MM.1S (cell line): Measurements from ENCODE around the gene CDC45.

Experiments used
- DNase-seq: peaks from one replicate; pipeline ENCODE4 v3.0.0-alpha.2; 2015
- H2AFZ ChIP-seq: fragments of 300-600 bp; sonication (generic); 2 replicates; pipeline ENCODE4 v1.6.0; 2016; ENCODE audit warnings: antibody characterized with exemption, low read length
- H3F3A ChIP-seq: fragments of 300-600 bp; sonication (generic); 2 replicates; pipeline ENCODE4 v1.6.1; 2016; ENCODE audit warnings: mild to moderate bottlenecking, antibody characterized with exemption, low read length, moderate library complexity, mixed read lengths; ENCODE audit not compliant: insufficient read depth
- H3K27ac ChIP-seq: fragments of 300-600 bp; sonication (generic); 2 replicates; pipeline ENCODE4 v1.5.1; 2016; ENCODE audit warnings: mild to moderate bottlenecking, low read length
- H3K27me3 ChIP-seq: fragments of 300-600 bp; sonication (generic); replicated peaks from 2 replicates; pipeline ENCODE4 v1.6.0; 2016; ENCODE audit warnings: low read length; ENCODE audit not compliant: insufficient read depth
- H3K36me3 ChIP-seq: fragments of 300-600 bp; sonication (generic); replicated peaks from 2 replicates; pipeline ENCODE4 v1.6.1; 2016; ENCODE audit warnings: mild to moderate bottlenecking, low read length, mixed read lengths; ENCODE audit not compliant: insufficient read depth
- H3K4me1 ChIP-seq: fragments of 300-600 bp; sonication (generic); 2 replicates; pipeline ENCODE4 v1.6.1; 2016; ENCODE audit warnings: low read length, mixed read lengths
- H3K4me2 ChIP-seq: fragments of 300-600 bp; sonication (generic); 2 replicates; pipeline ENCODE4 v1.6.0; 2016; ENCODE audit warnings: low read depth, low read length
- H3K4me3 ChIP-seq: fragments of 300-600 bp; sonication (generic); 2 replicates; pipeline ENCODE4 v1.5.1; 2016; ENCODE audit warnings: low read length, mixed read lengths
- H3K79me2 ChIP-seq: fragments of 300-600 bp; sonication (generic); 2 replicates; pipeline ENCODE4 v1.6.1; 2016; ENCODE audit warnings: mixed run types, low read length, mixed read lengths
- H3K9ac ChIP-seq: fragments of 300-600 bp; sonication (generic); 2 replicates; pipeline ENCODE4 v1.6.1; 2016; ENCODE audit warnings: low read length, mixed read lengths
- H3K9me2 ChIP-seq: fragments of 300-600 bp; sonication (generic); replicated peaks from 2 replicates; pipeline ENCODE4 v1.6.1; 2016; ENCODE audit warnings: mild to moderate bottlenecking, low read length, mixed read lengths; ENCODE audit not compliant: insufficient read depth
- H3K9me3 ChIP-seq: fragments of 300-600 bp; sonication (generic); replicated peaks from 2 replicates; pipeline ENCODE4 v1.6.1; 2016; ENCODE audit warnings: mild to moderate bottlenecking, low read length, mixed read lengths; ENCODE audit not compliant: insufficient read depth
- H4K20me1 ChIP-seq: fragments of 300-600 bp; sonication (generic); 2 replicates; pipeline ENCODE4 v1.6.1; 2016; ENCODE audit warnings: mild to moderate bottlenecking, low read length, moderate library complexity, mixed read lengths; ENCODE audit not compliant: insufficient read depth
- EZH2 ChIP-seq: fragments of 300-600 bp; sonication (generic); optimal IDR thresholded peaks from 2 replicates; pipeline ENCODE3; 2017; ENCODE audit warnings: low read depth, mild to moderate bottlenecking, antibody characterized with exemption, low read length, mixed read lengths
- EZH2phosphoT487 ChIP-seq: fragments of 300-600 bp; sonication (generic); IDR thresholded peaks from 2 replicates; pipeline ENCODE4 v1.6.1; 2018; ENCODE audit warnings: antibody characterized with exemption, low read length
- TF ChIP-seq, protein P1 (sequence below): fragments of 300-600 bp; sonication (generic); IDR thresholded peaks from 2 replicates; pipeline ENCODE4 v1.5.1; 2016; ENCODE audit warnings: antibody characterized with exemption, low read length, mixed read lengths

Gene CDC45

DNA sequence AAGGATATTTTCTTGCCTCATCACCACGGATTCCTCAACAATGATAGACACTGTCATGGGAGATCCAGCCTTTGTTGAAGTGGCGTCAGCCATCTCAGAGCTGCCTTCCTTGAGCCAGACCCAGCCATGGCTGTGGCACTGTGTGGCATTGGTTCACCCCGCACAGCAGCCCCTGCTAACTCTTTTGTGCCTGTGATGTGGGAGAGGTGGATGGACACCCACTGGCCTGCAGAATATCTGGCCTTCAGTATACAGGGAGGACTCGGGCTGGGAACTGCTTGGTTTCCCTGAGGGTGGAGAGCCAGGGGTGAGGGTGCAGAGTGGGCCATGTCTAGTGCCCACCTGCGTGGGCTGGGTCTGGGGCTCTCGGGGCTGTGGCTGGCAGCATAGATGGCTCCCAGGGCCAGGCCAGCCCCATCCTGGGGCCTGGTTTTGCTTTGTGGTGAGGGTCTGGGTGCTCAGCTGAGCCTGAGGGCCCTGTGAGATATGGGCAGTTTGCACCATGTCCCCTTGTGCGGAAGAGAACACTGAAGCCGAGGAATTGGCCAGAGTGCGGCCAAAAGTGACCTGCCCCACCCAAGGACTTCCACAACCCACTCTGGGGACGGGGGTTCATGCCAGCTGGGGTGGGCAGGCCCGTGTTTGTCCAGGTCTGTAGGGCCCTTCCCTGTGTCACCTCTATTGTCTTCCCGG, 38.3 kb downstream of the CDC45 start:
- no peak overlapping the region for H3K4me2 ChIP-seq
- H3K9ac ChIP-seq = no peak overlapping the region
- H3K27ac ChIP-seq = no peak overlapping the region
- no peaks in the 10 kb centered on the region for H3K4me1 ChIP-seq
- no peak overlapping the region for H3K4me3 ChIP-seq
- H3K9me3 ChIP-seq = no peaks in the 10 kb centered on the region
- H2AFZ ChIP-seq = no peak overlapping the region
- H3K27me3 ChIP-seq = no peaks in the 10 kb centered on the region
- no peaks in the 10 kb centered on the region for H4K20me1 ChIP-seq
- H3K36me3 ChIP-seq = no peaks in the 10 kb centered on the region
- DNase-seq = no peak
- TF ChIP-seq, protein P1, sequence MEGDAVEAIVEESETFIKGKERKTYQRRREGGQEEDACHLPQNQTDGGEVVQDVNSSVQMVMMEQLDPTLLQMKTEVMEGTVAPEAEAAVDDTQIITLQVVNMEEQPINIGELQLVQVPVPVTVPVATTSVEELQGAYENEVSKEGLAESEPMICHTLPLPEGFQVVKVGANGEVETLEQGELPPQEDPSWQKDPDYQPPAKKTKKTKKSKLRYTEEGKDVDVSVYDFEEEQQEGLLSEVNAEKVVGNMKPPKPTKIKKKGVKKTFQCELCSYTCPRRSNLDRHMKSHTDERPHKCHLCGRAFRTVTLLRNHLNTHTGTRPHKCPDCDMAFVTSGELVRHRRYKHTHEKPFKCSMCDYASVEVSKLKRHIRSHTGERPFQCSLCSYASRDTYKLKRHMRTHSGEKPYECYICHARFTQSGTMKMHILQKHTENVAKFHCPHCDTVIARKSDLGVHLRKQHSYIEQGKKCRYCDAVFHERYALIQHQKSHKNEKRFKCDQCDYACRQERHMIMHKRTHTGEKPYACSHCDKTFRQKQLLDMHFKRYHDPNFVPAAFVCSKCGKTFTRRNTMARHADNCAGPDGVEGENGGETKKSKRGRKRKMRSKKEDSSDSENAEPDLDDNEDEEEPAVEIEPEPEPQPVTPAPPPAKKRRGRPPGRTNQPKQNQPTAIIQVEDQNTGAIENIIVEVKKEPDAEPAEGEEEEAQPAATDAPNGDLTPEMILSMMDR = no peak
- TF ChIP-seq EZH2 (no peak), EZH2phosphoT487 (no peak)
- no peaks in the 10 kb centered on the region for H3F3A ChIP-seq
- H3K9me2 ChIP-seq = no peaks in the 10 kb centered on the region
- H3K79me2 ChIP-seq = no peaks in the 10 kb centered on the region

DNA sequence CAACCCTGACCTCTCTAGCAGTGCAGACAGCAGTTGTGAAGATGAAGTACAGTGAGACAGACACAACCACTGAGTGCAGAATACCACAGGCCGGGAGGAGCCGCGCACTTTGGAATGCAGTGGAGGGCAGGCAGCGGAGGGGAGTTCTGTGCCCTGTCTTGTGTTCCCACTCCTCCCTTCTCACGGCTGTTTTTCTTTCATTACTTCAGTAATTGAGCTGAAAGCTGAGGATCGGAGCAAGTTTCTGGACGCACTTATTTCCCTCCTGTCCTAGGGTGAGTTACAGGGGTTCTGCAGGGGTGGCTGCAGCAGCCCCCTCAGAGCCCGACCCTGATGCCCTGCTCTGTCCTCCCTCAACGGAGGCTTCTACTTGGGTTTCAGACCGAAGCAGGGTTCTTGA, 38.9 kb downstream of the CDC45 start:
- no peaks in the 10 kb centered on the region for H3K79me2 ChIP-seq
- no peaks in the 10 kb centered on the region for H3K4me1 ChIP-seq
- no peaks in the 10 kb centered on the region for H4K20me1 ChIP-seq
- no peak overlapping the region for H3K27ac ChIP-seq
- no peak overlapping the region for H3K4me3 ChIP-seq
- H3K4me2 ChIP-seq = no peak overlapping the region
- no peaks in the 10 kb centered on the region for H3F3A ChIP-seq
- TF ChIP-seq, protein P1 = no peak
- TF ChIP-seq EZH2phosphoT487 = no peak
- no peak overlapping the region for H3K9ac ChIP-seq
- H2AFZ ChIP-seq = no peak overlapping the region
- H3K9me3 ChIP-seq = no peaks in the 10 kb centered on the region
- H3K9me2 ChIP-seq = no peaks in the 10 kb centered on the region
- no peak for DNase-seq
- H3K36me3 ChIP-seq = no peaks in the 10 kb centered on the region
- no peaks in the 10 kb centered on the region for H3K27me3 ChIP-seq

DNA sequence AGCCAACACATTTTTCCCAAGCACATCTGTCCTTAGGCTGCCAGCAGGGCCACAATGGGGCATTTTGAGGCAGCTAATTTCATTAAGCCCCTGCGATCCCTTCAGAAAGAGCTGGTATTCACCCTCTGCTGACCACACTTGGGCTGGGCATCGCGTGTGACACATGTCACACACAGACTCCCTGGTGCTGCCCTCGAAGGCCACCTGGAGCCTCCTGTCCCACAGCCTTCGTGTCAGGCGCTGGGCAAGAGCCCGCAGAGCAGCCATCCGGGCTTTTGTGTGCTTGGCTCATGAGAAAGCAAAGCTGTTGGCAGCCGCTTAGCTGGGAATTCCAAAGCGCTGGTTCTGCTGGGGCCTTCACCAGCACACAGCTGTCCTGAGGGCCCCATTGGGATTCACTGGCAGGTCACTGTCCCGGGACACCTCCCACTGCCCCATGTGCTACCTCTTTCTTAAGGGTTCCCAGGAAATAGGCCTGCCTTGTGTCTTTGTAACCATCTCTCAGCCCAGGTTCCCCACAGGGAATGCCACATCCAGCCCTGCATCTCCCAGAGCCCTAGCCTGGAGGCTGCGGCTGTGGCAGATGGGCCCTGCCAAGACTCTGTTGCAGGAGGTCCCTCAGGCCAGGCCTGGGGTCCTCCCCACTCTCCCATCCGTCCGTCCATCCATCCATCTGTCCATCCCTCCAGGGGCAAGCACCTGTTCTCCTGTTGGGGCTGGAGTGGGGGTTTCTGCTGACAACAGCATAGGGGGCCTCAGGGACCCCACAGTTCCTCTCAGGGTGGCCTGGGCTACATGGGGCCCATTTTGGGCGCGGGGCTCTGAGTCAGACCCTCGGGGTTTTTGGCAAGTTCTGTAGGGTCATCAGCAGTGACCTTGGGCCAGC, 39.6 kb downstream of the CDC45 start:
- DNase-seq = no peak

More for the DNA sequence above, 39.6 kb downstream of the CDC45 start:
- no peaks in the 10 kb centered on the region for H3K27me3 ChIP-seq
- H3K4me1 ChIP-seq = no peaks in the 10 kb centered on the region
- H3K79me2 ChIP-seq = no peaks in the 10 kb centered on the region
- H4K20me1 ChIP-seq = no peaks in the 10 kb centered on the region
- H3F3A ChIP-seq = no peaks in the 10 kb centered on the region
- TF ChIP-seq, protein P1 = no peak
- TF ChIP-seq EZH2 (no peak), EZH2phosphoT487 (no peak)
- H3K9me2 ChIP-seq = no peaks in the 10 kb centered on the region
- H2AFZ ChIP-seq = no peak overlapping the region
- H3K9me3 ChIP-seq = no peaks in the 10 kb centered on the region
- H3K4me3 ChIP-seq = no peak overlapping the region
- no peaks in the 10 kb centered on the region for H3K36me3 ChIP-seq
- no peak overlapping the region for H3K9ac ChIP-seq
- no peak overlapping the region for H3K4me2 ChIP-seq
- H3K27ac ChIP-seq = no peak overlapping the region
